Activated CD8-positive, alpha-beta memory T cell treated with anti-CD3 and anti-CD28 coated beads for 48 hours (primary cell): ENCODE measurements around the gene B3GAT2.

Experiments used
- DNase-seq, 3 experiments: peaks; one replicate each; pipeline ENCODE4 v3.0.0-alpha.2; 2020; ENCODE audit warnings: low read depth in 2 of 3, low spot score in 2 of 3

B3GAT2 gene

DNA sequence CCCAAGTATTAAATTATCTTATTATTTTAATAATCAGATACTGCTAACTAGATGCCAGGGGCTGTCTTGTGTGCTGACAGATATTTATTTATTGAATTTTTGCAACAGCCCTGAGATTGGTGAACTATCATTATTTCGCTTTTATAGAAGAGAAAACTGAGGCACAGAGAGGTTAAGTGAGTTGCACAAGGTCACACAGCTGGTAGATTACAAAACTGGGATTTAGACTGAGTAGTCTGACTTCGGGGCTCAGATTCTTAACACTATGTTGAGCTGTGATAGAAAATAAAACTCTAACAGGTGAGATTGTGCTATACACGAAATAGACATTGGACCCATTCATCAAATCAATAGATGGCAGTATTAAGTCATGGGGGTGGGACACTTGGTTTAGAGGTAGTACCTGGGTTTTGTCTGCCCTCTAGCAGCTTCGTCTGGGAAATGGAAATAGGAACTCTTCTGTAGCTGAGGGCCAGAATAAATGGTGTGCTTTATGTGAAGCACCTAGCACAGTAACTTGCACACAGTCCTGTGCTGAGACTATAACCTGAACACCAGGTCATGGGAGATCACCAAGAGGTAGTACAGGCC lies 113.4 kb downstream of the B3GAT2 start:
- no peak for DNase-seq

DNA sequence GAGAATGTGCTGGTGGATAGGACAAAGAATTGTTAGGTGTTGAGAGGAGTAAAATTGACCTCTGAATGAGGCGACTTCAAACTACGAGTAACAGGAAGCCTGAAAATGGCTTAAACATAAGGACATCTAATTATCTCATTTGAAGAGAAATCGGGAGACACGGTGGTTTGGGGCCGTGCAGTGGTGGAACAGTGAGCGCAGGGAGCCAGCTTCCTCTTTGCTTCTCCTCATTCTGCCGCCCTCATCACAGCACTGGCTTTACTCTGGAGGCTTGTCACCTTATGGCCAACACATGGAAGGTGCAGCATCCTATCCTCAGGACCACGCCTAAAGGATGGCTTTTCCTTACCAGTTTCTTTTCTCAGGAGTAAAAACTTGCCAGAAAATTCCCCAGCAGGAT lies 114.3 kb downstream of the B3GAT2 start:
- DNase-seq, result no peak

DNA sequence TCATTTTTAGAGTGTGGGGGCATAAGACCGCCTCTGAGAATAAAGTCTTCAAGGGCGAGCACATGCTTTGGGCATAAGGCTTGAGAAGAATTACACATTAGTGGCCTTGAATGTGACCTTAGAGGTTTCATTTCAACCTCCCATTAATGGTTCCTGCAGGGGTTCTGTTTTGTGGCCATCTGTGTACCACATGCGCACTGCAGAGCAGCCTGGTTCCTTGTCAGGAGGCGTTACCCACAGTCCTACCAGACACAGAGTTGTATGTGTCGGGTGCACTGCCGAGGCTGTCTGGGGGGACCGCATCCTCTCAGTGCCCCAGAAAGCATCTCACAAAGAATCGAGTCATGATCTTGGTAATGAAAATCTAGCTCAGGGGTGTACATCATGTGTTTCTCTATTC lies 115.7 kb downstream of the B3GAT2 start:
- no peak for DNase-seq

DNA sequence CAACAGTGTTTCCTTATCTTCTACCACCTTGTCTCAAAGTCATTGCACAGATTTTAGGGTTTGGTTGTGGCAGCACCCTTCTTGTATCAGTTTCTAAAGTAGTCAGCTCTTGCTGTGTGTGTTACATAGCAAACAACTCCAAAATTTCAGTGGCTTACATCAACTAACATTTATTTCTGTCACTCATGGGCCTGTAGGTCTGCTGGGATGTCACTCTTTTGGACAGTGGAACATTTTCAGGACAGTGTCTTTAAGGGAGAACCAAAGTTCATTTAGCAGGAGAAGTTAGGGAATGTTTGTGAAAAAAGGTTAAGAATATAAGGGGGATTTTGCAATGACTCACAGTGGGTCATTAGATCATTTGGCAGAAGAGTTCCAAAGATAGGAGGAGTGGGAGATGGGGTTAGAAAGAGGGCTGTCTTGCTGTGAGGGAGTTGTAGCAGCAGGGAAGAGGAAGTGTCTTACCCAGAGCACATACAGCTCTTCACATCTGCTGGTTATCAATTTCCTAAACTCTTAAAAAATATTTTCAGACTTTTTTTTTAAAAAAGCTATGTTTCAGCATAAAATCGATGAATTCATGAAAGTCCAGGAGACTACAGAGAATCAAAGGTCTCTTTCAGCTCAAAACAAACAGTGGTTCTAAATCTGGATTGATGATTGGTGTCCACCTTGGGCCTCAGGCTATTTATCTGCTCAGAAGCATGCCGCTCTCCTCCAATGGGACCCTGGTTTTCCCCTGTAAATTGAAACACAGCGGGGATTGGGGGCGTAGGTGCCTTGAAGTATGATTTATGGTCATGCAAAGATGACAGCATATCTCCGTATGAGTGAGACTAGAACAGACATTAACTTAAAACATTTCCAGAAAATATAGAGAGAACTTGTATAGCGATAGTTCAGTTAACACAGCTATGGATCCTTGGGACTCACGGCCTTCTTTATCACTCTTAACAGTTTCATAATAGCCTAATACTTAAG lies 117.3 kb downstream of the B3GAT2 start:
- no peak for DNase-seq

DNA sequence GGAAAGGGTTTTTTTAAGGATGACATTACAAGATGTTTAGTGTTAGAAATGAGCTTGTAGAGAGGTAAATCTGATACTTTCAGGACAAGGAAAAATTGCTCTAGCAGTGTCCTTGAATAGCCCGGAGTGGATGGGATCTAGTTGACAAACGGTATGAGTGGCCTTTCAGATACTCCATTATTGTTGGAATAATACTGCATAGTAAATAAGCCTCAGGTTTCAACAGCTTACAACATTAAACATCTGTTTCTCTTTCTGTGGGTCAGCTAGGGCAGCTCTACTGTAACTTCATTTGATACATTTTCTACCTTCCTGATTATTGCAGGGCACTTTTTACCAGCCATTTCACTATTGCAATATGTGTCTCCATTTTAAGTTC lies 118.0 kb downstream of the B3GAT2 start:
- no peak for DNase-seq

DNA sequence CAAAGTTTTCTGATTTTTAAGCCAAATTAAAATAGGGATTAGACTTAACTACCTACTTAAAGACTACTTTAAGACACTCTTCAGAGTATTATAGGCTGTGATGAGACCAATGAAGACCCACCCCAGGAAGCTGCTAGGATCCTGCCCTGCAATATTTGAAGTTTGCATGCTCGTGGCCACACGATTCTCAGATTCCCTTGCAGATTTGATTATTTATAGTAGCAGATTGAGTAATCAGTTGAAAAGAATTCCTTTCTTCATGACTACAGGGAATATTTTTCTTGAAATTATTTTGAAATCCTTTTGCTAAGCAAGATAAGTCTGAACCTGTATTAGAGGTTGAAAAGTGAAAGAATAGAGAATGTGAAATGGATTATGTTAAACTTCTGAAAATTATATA lies 122.3 kb downstream of the B3GAT2 start:
- no peak for DNase-seq

DNA sequence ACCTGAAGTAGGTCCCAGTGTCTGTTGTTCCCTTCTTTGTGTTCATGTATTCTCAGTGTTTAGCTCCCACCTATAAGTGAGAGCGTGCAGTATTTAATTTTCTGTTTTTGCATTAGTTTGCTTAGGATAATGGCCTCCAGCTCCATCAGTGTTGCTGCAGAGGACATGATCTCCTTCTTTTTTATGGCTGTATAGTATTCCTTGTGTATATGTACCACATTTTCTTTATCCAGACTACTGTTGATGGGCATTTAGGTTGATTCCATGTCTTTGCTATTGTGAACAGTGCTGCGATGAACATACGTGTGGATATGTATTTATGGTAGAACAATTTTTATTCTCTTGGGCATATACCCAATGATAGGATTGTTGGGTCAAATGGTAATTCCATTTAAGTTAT lies 125.4 kb downstream of the B3GAT2 start:
- DNase-seq, result no peak

DNA sequence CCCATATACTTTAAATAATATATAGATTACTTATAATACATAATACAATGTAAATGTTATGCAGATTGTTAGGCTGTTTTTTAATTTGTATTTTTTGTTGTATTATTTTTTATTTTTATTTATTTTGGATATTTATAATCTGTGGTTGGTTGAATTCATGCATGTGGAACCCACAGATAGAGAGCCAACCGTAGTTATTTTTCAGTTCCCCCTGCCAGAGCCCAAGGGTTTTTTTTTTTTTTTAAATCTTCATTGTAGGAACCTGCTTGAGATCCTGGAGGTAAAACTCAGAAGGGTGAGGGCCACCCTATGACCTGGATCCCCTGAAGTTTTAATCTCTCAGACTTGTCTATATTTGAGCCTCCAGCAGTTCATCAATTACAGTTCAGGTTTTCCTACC lies 133.2 kb downstream of the B3GAT2 start:
- DNase-seq, result no peak

DNA sequence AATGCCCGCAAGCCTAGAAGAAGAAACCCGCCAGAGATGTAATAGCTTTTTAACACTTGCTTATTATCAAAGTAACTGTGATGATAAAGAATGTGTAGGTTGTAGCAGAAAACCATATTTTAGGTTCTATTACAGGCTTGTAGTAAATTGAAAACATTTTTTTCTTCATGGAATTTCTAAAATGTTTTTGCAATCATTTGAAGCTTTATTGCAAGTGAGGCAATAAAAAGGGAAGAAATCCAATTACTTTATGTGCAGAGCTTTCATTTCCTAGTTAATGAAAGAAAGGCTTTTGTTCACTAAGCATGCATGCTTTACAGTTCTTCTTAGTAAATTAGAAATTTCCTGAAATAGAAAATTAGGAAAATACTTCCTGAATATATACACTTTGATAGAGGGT lies 135.1 kb downstream of the B3GAT2 start:
- no peak for DNase-seq

DNA sequence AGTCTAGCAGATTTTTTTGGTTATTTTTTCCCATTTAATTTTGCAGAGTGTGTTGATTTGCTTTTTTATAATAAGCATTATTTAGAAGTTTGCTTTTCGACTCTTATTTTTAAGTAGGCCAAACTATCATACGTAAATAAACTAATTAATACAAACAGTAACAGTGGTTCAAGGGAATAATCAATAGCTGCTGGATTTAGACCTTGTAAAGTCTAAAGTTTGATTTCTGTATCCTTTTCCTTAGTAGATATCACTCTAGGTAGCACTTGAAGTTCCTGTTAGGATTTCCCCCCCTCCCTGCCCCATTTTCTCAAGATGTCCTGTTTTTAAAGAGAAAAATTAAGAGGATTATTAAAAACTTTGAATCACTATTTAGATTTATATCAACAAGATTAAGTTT lies 136.1 kb downstream of the B3GAT2 start:
- DNase-seq, result no peak

DNA sequence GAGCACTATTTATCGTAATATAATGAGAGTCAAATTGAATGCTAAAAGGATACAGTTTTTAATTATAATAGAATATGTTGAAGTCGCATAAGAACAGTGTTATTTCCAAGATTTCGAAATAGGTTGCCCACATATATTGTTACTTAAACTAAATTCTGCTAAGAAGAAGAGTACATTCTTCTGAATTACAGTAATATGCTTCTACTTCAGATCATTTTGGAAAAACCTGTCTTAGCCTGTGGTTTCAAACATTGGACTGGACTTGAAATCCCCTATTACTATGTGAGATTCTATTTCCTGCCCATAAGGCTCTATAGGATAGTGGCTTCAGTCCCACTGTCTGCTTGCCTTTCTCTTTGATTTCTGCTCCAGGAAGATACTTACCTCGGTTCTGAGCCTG lies 137.2 kb downstream of the B3GAT2 start:
- no peak for DNase-seq

DNA sequence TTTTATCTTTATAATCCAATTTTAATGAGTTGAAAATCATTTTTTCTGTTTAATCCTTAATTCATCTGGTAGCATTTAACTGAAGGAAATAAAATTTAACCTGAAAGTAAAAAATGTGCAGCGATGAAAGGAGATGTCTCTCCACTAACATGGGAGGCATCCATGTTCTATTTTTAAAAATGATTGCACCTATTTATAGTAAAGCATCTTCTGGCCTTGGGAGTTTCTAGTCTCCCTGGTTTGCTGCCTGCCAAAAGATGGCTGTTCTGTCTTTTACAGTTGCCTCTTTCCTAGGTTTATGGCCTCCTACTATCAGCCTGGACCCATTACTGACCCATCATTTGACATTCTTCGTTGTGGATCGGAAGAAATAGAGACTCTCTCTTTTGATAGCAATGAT lies 143.0 kb downstream of the B3GAT2 start:
- DNase-seq, result no peak

DNA sequence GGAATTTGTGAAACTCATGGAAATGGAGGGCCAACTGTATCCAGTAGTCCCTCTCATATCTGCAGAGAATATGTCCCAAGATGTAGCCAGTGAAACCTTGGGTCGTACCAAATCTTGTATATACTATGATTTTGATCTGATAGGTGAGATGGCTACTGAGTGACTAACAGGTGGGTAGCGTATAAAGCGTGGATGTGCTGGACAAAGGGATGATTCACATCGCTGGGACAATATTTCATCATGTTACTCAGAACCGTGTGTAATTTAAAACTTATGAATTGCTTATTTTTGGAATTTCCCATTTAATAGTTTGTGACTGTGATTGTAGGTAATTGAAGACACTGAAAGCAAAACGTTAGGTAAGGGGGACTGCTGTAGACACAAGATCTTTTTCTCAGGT lies 145.1 kb downstream of the B3GAT2 start:
- DNase-seq, result no peak
